ENCODE data around the gene PPP3R1.

- no peak for TF ChIP-seq POLR2A (IDR thresholded peaks at IDR 0.05; ENCODE audit: low read length)
- no peak for TF ChIP-seq GATA1 (IDR thresholded peaks at IDR 0.05; ENCODE audit: low read depth, low read length)
These were observed 63.5 kb downstream of the PPP3R1 start for GRCh38 chr2:68188831-68189230.
